ENCODE measurements around the gene PLA2G4D.

Gene PLA2G4D

GRCh38 chr15:42071717-42072116, 22.6 kb downstream of the PLA2G4D start:
- no peak for DNase-seq (ENCODE audit: low read depth)

DNA sequence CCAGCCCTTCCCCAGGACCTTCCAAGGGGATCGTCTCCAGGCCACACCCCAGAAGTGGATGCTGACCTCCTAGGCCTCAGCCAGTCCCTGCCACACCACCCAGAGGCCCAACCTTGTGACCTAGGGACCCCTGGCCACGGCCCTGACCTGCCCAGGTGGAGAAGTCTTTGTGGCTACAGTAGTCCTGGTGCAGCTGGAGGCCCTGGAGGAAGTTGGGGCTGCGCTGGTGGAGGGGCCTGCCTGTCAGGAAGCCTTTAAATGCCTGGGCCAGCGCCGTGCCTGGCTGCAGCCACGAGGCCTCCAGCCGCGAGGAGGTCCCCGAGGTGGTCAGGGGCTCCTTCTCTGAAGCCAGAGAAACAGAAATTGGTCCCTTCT, 23.4 kb downstream of the PLA2G4D start:
- DNase-seq (ENCODE audit: low read depth), result no peak

- DNase-seq (ENCODE audit: low read depth), result no peak
These were observed 23.9 kb downstream of the PLA2G4D start for GRCh38 chr15:42070279-42070975.

- no peak for DNase-seq (ENCODE audit: low read depth)
These were observed 24.7 kb downstream of the PLA2G4D start for GRCh38 chr15:42069496-42070278.

- DNase-seq (ENCODE audit: low read depth), result no peak
These were observed 25.3 kb downstream of the PLA2G4D start for GRCh38 chr15:42069025-42069424.

DNA sequence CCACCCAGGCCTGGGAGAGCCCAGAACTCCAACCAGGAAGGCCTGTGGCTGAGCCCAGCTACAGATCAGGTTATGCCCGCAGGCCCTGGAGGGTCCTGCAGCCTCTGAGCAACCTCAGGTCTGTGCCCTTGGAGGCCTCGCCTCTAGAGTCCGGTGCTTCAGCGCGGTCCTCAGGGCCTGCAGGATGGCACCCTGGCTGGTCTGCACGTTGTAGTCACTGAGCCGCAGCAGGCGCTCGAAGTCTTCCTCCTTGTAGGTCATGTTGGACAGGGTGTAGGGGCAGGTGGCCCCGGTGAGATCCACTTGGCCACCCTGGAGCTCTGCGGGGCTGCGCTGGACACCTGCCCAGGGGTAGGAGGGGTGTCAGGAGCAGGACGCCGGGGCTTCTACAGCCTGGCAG, 25.8 kb downstream of the PLA2G4D start:
- DNase-seq (ENCODE audit: low read depth), result no peak

DNA sequence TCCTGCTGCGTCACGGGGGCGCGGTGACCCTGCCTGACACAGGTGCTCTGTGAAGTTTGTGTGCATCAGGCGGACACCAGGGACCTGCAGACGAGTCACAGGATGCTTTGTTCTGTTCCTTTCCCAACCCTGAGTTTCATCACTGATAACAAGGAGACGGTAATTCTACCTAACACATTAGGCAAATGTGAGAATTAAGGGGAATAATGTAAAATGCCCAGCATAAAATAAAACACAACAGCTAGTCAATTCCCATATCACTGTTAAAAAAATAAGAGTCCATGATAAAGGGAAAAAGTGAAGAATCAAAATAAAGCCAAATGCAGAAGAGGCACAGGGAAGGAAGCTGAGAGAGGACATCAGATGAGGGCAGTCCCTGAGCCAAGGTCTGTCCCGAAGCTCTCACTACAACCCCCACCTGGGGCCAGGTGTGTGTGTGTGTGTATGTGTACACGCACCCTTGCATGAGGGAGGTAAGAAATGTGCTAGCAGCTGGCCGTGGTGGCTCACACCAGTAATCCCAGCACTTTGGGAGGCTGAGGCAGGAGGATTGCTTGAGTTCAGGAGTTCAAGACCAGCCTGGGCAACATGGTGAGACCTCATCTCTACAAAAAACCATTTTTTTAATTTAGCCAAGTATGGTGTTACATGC, 27.5 kb downstream of the PLA2G4D start:
- DNase-seq (ENCODE audit: low read depth), result no peak

GRCh38 chr15:42065468-42065867, 28.9 kb downstream of the PLA2G4D start:
- no peak for DNase-seq (ENCODE audit: low read depth)

- no peak for DNase-seq (ENCODE audit: low read depth)
These were observed 29.3 kb downstream of the PLA2G4D start for GRCh38 chr15:42065033-42065432.

DNA sequence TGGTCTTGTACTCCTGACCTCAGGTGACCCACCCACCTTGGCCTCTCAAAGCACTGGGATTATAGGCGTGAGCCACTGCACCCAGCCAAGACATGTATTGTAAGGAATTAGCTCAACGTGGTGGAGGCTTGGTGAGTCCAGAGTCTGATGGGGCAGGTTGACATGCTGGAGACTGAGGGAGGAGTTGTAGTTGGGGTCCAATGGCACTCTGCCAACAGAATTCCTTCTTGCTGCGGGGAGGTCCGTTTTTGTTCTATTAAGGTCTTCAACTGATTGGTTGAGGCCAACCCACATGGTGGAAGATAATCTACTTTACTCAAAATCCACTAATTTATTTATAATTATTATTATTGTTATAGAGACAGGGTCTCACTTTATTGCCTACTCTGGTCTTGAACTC, 30.1 kb downstream of the PLA2G4D start:
- no peak for DNase-seq (ENCODE audit: low read depth)

DNA sequence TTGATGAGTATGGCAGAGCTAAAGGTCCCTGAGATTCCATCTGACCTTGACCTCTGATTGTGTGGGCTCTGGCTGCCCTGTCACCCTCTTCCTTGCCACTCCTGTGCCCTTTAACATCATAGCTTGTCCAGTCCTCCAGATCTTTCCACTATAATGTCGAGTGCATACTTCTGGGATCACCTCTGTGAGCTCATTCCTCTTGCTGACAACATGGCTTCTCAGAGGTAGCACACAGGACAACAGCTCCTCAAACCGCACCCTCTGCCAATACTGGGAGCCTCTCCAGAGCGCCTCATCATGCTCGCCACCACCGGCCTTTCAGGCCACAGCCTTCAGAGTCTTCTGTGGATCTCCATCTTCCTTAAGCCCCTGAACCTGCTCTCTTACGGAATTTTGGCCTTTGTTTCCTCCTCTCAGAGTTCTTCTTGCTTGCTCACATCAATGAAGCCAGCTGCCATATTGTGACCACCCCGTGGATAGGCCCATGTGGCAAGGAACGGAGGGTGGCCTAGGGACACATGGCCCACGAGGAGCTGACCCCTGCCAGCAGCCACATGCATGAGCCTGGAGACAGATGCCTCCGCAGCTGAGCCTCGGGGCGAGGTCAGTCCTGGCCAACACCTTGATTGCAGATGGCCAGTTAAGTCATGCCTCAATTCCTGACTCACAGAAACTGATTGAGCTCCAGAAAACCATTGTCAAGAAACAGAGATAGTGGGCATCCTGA, 31.1 kb downstream of the PLA2G4D start:
- DNase-seq (ENCODE audit: low read depth), result no peak

- no peak for DNase-seq (ENCODE audit: low read depth)
These were observed 32.0 kb downstream of the PLA2G4D start for GRCh38 chr15:42062284-42062806.

GRCh38 chr15:42060797-42061196, 33.6 kb downstream of the PLA2G4D start:
- no peak for DNase-seq (ENCODE audit: low read depth)

- no peak for DNase-seq (ENCODE audit: low read depth)
These were observed 33.9 kb downstream of the PLA2G4D start for GRCh38 chr15:42060477-42060763.

- peak; percentile 28 for DNase-seq (ENCODE audit: low read depth)
These were observed 34.5 kb downstream of the PLA2G4D start for GRCh38 chr15:42059661-42060476.

DNA sequence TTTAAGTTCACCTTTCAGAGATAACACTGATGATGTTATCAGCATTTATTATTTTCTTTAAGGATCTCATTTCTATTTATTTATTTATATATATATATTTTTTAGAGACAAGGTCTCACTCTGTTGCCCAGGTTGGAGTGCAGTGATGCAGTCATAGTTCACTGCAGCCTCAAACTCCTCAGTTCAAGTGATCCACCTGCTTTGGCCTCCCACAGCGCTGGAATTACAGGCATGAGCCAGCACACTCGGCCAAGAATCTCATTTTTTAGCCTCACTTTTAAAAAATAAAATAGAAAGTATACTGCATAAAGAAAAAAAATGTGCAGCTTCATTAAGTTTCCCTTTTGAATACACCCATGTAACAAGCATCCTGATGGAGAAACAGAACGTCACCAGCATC, 35.6 kb downstream of the PLA2G4D start:
- no peak for DNase-seq (ENCODE audit: low read depth)

DNA sequence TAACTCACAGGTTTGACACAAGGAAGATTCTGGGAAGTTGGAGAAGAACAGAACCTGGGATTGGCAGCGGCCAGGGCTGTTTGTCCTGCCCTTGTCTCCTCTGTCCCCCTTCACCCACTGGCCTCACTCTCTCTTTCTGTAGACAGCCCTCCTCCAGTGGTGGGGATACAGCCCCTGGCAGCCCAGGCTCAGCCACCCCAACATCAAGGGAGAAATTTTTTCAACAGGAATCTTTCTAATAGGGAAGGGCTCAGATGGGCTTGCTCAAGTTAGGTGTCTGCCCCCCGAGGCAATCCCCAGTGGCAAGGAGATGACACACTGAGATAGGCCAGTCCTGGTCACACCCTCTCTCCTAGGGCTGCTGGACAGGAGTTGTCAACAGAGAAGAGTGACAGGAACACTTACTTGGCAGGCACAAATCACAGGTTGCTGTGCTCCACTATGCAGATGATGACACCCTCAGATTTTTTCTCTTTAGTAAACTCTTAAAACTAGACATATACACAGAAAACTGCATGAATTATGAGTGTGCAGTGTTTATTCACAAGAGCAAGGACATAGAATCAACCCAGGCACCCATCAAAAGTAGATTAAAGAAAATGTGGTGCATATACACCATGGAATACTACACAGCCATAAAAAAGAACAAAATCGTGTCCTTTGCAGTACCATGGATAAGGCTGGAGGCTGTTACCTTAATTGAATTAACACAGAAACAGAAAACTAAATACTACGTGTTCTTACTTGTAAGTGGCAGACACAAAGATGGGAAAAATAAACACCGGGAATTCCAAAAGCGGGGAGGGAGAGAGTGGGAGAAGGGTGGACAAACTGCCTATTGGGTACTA, 36.3 kb downstream of the PLA2G4D start:
- no peak for DNase-seq (ENCODE audit: low read depth)

GRCh38 chr15:42056934-42057798, 37.2 kb downstream of the PLA2G4D start:
- DNase-seq (ENCODE audit: low read depth), result peak; percentile 56

- no peak for DNase-seq (ENCODE audit: low read depth)
These were observed 40.4 kb downstream of the PLA2G4D start for GRCh38 chr15:42053914-42054313.

DNA sequence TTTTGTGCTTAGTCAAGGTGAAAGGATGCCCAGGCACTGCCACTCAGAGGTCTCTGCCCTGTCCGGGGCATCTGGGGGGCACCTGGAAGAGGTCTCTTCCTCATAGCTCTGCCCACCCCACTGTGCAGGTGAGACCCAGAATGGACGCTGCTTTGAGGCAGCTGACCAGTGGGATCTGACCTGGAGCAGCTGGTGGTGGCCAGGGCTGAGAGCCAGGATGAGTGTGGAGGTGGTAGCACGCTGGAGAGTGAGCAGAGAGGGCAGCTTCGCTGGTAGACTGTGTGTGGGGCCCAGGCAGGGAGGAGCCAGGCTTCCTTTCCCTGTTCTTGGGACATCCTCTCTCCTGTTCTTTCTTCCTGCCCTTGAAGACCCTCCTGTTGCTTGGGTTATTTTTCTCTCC, 41.4 kb downstream of the PLA2G4D start:
- DNase-seq (ENCODE audit: low read depth), result no peak

Measured in iris pigment epithelial cell (primary cell).